Activated naive CD4-positive, alpha-beta T cell treated with anti-CD3 and anti-CD28 coated beads, Interleukin-2, amount 50 U/mL, for 72 hours (primary cell): ENCODE measurements around the gene OR2V1. TPM values are rescaled to one million over a fixed set of nuclear protein-coding genes. Genes with fewer than 3 reads are reported as not detected.
A peak's percentile ranks its signal among the peaks of the same experiment; 100 is the strongest.
"Not testable (repeated sequence)": the region's sequence is repeated elsewhere in the genome, so short reads cannot be mapped to it uniquely, and the experiment has no call there.

Experiments
- ATAC-seq, 2 donors: fragments of 150-1000 bp; cut with Tn5 transposase; 2 replicates each; pipeline ENCODE4 v1.10.0; 2021; ENCODE audit warnings: mild to moderate bottlenecking in 2 of 2, moderate library complexity in 2 of 2
- DNase-seq, 2 donors: peaks; one replicate each; pipeline ENCODE4 v3.0.0; 2021 to 2022; ENCODE audit warnings: low spot score in 2 of 2
- H3K27ac Mint-ChIP-seq, 2 donors: one replicate each; pipeline ENCODE4 v1.8.0; 2022; ENCODE audit warnings: mild to moderate bottlenecking in 2 of 2, mixed read lengths in 2 of 2
- H3K36me3 Mint-ChIP-seq, 2 donors: one replicate each; pipeline ENCODE4 v1.8.0; 2022; ENCODE audit warnings: mixed read lengths in 2 of 2
- H3K9me3 Mint-ChIP-seq, 2 donors: one replicate each; pipeline ENCODE4 v1.8.0; 2022; ENCODE audit warnings: mixed read lengths in 2 of 2
- total RNA-seq, 2 donors: library from RNA; stranded (reverse); gene quantifications; one replicate each; pipeline ENCODE4 v1.2.3, GENCODE V29; 2022

Gene OR2V1
- total RNA-seq, 2 donors from 2014 or later, result not detected

GRCh38 chr5:181119105-181119504 is 11.9 kb downstream of the OR2V1 start:
- Mint-ChIP-seq H3K36me3 (peaks cover 0 to 12% of the 10 kb centered on the region in 2 donors), H3K27ac (no peak overlapping the region)

GRCh38 chr5:181118369-181118768 is 12.6 kb downstream of the OR2V1 start:
- no peak for DNase-seq
- ATAC-seq, result no peak
- Mint-ChIP-seq H3K36me3 (peaks cover 0 to 13% of the 10 kb centered on the region in 2 donors), H3K9me3 (no peaks in the 10 kb centered on the region), H3K27ac (no peak overlapping the region)

More at GRCh38 chr5:181119105-181119504, 11.9 kb downstream of the OR2V1 start:
- no peaks in the 10 kb centered on the region for H3K9me3 Mint-ChIP-seq
- DNase-seq, result no peak
- no peak for ATAC-seq

- Mint-ChIP-seq H3K9me3 (no peaks in the 10 kb centered on the region), H3K36me3 (peaks cover 0 to 13% of the 10 kb centered on the region in 2 donors), H3K27ac (no peak overlapping the region)
- ATAC-seq, result peak in 1 of 2 donors; percentile 40
- DNase-seq, result no peak
Measured at GRCh38 chr5:181114844-181115778, 15.9 kb downstream of the OR2V1 start.

GRCh38 chr5:181114284-181114843 is 16.6 kb downstream of the OR2V1 start:
- H3K9me3 Mint-ChIP-seq, result no peaks in the 10 kb centered on the region
- H3K27ac Mint-ChIP-seq, result no peak overlapping the region
- DNase-seq, result no peak
- H3K36me3 Mint-ChIP-seq, result peaks cover 0 to 13% of the 10 kb centered on the region in 2 donors
- ATAC-seq, result no peak

GRCh38 chr5:181113572-181113971 is 17.4 kb downstream of the OR2V1 start:
- not testable (repeated sequence) for ATAC-seq, DNase-seq, H3K27ac Mint-ChIP-seq, H3K9me3 Mint-ChIP-seq
- H3K36me3 Mint-ChIP-seq, result peaks cover 0 to 13% of the 10 kb centered on the region in 2 donors

GRCh38 chr5:181112476-181112875 is 18.5 kb downstream of the OR2V1 start:
- H3K36me3 Mint-ChIP-seq, result peaks cover 0 to 13% of the 10 kb centered on the region in 2 donors
- ATAC-seq, result no peak

GRCh38 chr5:181111010-181111409 is 20.0 kb downstream of the OR2V1 start:
- ATAC-seq (no peak), DNase-seq (peak in 1 of 2 donors; percentile 21)
- H3K27ac Mint-ChIP-seq, result no peak overlapping the region
- no peaks in the 10 kb centered on the region for H3K9me3 Mint-ChIP-seq
- peaks cover 0 to 14% of the 10 kb centered on the region in 2 donors for H3K36me3 Mint-ChIP-seq

More at GRCh38 chr5:181112476-181112875, 18.5 kb downstream of the OR2V1 start:
- no peak for DNase-seq
- H3K27ac Mint-ChIP-seq, result no peak overlapping the region
- H3K9me3 Mint-ChIP-seq, result no peaks in the 10 kb centered on the region

GRCh38 chr5:181109489-181110013 is 21.4 kb downstream of the OR2V1 start:
- ATAC-seq (no peak), DNase-seq (peak in 1 of 2 donors; percentile 21)
- Mint-ChIP-seq H3K36me3 (peaks cover 0 to 9% of the 10 kb centered on the region in 2 donors), H3K9me3 (no peaks in the 10 kb centered on the region), H3K27ac (peak overlapping the region in 1 of 2 donors; percentile 36)

- Mint-ChIP-seq H3K27ac (no peak overlapping the region), H3K36me3 (peaks cover 0 to 9% of the 10 kb centered on the region in 2 donors), H3K9me3 (no peaks in the 10 kb centered on the region)
- DNase-seq (peak in 1 of 2 donors; percentile 30), ATAC-seq (no peak)
Measured at GRCh38 chr5:181108578-181109165, 22.3 kb downstream of the OR2V1 start.

GRCh38 chr5:181107699-181108098 is 23.3 kb downstream of the OR2V1 start:
- Mint-ChIP-seq H3K9me3 (no peaks in the 10 kb centered on the region), H3K27ac (no peak overlapping the region), H3K36me3 (peaks cover 0 to 9% of the 10 kb centered on the region in 2 donors)
- DNase-seq (no peak), ATAC-seq (no peak)

- ATAC-seq, result no peak
Measured at GRCh38 chr5:181105391-181106025, 25.5 kb downstream of the OR2V1 start.

GRCh38 chr5:181104606-181105390 is 26.2 kb downstream of the OR2V1 start:
- H3K9me3 Mint-ChIP-seq, H3K36me3 Mint-ChIP-seq, ATAC-seq, H3K27ac Mint-ChIP-seq: not testable (repeated sequence)
- DNase-seq, result peak in 1 of 2 donors; percentile 31

More at GRCh38 chr5:181105391-181106025, 25.5 kb downstream of the OR2V1 start:
- Mint-ChIP-seq H3K27ac (no peak overlapping the region), H3K9me3 (no peaks in the 10 kb centered on the region), H3K36me3 (peaks cover 0 to 9% of the 10 kb centered on the region in 2 donors)
- no peak for DNase-seq

GRCh38 chr5:181104259-181104568 is 26.8 kb downstream of the OR2V1 start:
- H3K9me3 Mint-ChIP-seq, ATAC-seq, H3K27ac Mint-ChIP-seq: not testable (repeated sequence)
- peaks cover 0 to 14% of the 10 kb centered on the region in 2 donors for H3K36me3 Mint-ChIP-seq
- peak in 1 of 2 donors; percentile 38 for DNase-seq

- H3K27ac Mint-ChIP-seq, DNase-seq, H3K9me3 Mint-ChIP-seq: not testable (repeated sequence)
- peaks cover 0 to 14% of the 10 kb centered on the region in 2 donors for H3K36me3 Mint-ChIP-seq
- peak; percentile 38 to 52 for ATAC-seq
Measured at GRCh38 chr5:181101930-181102674, 28.9 kb downstream of the OR2V1 start.

GRCh38 chr5:181101030-181101641 is 29.8 kb downstream of the OR2V1 start:
- not testable (repeated sequence) for H3K9me3 Mint-ChIP-seq, H3K27ac Mint-ChIP-seq
- DNase-seq (peak in 1 of 2 donors; percentile 3), ATAC-seq (peak in 1 of 2 donors; percentile 15)
- H3K36me3 Mint-ChIP-seq, result peaks cover 0 to 14% of the 10 kb centered on the region in 2 donors
